GM12872 (cell line): ENCODE results near the gene EPB41L2.

Experiments used
- CTCF ChIP-seq: IDR thresholded peaks from 3 replicates; pipeline ENCODE4 v1.5.1; 2011; ENCODE audit warnings: low read depth, mild to moderate bottlenecking, low read length, moderate library complexity; ENCODE audit not compliant: insufficient read depth

Gene EPB41L2

GRCh38 chr6:130890521-130890971, 172.5 kb downstream of the EPB41L2 start:
- TF ChIP-seq CTCF, result no peak

- TF ChIP-seq CTCF, result no peak
These were observed 173.6 kb downstream of the EPB41L2 start for GRCh38 chr6:130889423-130889822.

GRCh38 chr6:130888246-130888645, 174.8 kb downstream of the EPB41L2 start:
- no peak for TF ChIP-seq CTCF

GRCh38 chr6:130886966-130887365, 176.1 kb downstream of the EPB41L2 start:
- no peak for TF ChIP-seq CTCF

- TF ChIP-seq CTCF, result peak; percentile 76
These were observed 177.5 kb downstream of the EPB41L2 start for GRCh38 chr6:130885392-130886192.

- no peak for TF ChIP-seq CTCF
These were observed 180.7 kb downstream of the EPB41L2 start for GRCh38 chr6:130882370-130882769.

- no peak for TF ChIP-seq CTCF
These were observed 183.2 kb downstream of the EPB41L2 start for GRCh38 chr6:130879826-130880225.
